NCI-H2227 (cell line): Measurements from ENCODE around the gene CTIF.
"Not testable (repeated sequence)": the region's sequence is repeated elsewhere in the genome, so short reads cannot be mapped to it uniquely, and the experiment has no call there.

Experiments used
- DNase-seq: peaks from one replicate; lab custom pipeline; 2025; ENCODE audit not compliant: unreplicated experiment; lab: John Stamatoyannopoulos, UW

Gene CTIF

DNA sequence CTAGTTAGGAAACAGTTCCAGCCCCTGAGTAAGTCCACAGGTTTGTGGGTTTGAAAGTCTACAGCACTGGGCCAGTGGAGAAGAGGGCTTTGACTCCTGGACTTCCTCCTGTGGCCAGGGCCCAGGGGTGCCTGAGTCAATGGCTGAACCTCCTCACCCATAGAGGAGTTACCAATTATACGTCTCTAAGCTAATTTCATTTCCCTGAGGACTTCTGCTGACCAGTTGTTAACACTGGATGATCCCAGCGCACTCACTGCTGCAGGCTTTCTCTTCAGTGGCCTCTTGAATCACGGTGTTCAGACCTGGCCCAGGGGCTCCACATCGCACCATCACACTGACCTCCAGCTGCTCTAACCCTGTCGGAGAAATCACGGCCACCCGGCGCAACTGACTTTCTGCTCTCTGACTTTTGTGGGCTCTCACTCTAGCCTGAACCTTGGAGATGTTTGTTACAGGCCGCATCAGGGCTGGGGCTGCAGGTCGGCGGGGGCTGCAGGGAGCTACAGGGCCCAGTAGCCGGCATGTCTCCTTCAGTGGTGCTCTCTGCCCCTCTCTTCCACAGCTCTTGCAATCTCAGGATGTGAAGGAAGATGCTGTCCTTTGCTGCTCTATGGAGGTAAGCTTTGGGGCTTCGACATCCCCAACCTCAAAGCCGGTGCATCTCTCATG is 318.3 kb downstream of the CTIF start:
- DNase-seq, result no peak

DNA sequence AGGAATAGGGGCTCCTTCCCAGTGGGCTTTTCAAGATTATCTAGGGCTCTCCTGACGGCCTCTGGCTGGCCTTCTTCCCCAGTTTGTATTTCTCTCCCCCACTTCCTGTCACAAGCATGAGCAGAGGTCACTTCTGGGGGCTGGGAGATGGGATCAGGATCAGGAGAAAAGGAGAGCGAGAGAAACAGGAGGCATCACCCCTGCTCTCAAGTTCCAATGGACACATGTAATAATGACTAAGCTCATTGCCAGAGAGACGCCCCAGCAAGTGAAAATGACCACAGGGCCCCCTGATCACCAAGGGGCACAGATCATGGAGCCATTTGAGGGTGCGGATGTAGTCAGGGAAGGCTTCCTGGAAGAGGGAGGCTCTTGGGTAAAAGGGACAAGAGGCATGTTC is 319.8 kb downstream of the CTIF start:
- no peak for DNase-seq

DNA sequence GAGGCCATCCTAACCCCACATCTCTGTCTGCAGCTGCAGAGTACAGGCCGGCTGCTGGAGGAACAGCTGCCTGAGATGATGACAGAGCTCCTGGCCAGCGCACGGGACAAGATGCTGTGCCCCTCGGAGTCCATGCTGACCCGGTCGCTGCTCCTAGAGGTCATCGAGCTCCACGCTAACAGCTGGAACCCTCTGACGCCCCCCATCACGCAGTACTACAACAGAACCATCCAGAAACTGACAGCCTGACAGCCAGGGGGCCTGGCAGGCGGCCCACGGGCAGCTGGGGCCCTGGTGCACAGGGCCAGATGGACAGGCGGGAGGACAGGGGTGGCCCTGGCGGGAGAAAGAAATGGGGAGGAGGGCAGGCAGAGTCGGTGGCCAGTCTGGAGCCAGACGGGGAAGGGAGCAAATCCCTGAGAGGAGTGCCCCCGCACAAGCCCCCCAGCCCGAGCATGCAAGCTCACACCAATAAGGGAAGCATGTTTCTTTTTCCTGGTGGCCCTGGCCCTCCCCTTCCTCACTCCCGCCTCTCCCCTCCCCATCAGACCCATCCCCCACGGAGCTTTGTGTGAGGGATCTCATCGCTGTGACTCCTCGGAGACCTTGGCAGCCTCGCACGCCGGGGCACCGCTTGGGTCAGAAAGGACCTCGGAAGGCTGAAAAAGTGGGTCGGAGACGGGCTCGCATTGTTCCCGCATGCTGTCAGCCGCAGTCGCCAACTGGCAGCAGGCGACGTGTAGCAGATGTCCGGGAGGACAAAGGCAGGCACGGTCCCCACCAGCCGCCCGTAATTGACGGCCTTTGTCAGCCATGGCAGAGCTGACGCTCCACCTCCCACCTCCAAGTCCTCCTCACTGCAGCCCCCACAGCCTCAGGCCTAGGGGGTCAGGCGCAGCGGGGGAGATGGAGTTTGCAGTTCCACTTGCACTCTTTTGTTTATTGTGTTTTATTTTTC is 320.8 kb downstream of the CTIF start:
- peak; percentile 54 for DNase-seq

DNA sequence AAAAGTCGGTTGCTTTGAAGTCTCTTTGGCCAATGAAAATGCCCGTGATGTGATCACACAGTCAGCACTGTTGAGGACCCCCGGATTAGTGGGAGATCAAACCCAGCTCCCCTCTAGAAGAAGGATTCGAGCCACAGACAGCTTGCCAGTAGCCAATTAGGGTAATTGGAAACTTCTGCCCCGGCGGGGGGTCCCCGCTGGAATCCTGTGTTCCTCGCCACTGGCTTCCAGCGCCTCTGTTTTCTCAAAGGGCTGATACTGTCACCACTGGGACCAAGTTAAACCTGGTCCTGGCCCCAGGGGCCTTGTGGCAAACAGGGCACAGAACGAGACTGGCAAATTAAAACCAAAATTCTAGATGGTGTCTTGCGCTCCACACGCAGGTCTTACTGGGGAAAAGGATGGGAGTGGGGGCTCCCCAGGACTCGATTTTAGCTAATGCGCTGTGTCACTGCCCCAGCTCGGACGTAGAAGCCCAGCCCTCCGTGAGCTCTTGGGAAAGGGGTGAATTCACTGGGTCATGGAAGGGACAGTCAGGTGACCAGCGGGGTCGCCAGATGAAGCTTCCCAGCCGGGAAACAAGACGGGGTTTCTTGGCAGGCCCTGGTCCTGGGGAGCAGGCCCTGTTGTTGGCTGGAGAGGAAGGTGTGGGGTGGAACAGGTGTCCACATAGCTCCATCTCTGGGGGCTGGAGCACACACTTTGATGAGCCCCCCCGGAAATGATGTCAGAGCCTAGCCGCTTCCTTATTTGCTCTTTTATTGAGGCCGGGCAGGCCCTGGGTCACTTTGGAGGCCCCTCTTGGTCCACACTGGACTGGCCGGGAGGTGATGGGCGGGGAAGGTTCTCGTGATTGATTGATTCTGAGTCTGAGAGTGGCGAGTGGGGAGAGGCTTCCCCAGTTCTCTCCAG is 321.7 kb downstream of the CTIF start:
- no peak for DNase-seq

DNA sequence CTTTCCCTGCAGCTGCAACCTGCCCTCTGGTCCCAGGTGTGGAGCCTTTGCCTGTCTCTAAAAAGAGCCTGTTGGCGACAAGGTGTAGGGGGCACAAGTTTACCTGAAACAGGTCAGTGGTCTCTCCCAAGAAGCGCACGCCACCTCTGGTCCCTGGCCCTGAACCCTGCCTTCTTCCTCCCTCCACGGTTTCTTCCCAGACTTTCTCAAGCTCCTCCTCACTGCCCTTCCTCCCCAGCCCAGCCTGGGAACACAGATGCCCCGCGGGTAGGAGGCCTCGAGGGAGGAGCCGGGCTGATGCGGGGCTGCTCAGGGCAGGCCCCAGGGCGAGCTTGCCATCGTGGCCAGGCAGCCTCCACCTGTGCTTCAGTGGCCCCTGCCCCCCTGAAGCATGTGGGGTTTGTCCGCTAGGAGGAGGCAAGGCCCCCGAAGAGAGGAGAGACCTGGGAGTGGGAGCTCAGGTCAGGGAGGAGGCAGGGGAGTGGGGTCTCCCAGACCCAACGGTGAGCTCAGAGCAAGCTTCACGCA is 322.4 kb downstream of the CTIF start:
- DNase-seq, result no peak

DNA sequence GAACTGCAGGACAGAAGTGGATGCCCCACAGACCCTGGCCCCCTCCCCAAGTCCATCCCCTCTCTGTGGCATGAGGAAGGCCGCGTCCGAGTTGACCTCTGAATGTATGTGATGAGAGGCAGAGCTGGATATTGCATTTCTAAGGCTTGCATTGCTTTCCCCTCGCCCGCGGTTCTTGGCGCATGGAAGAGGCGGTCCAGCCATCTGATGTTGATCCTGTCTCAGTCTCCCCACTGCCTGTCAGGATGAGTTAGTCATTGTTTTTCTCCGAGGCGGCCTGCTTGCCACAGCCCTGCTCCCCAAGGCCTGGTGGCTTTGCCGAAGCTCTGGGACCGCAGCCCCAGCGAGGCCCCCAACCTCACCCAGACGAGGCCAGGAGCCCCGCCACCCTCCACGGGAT is 323.3 kb downstream of the CTIF start:
- DNase-seq, result no peak

DNA sequence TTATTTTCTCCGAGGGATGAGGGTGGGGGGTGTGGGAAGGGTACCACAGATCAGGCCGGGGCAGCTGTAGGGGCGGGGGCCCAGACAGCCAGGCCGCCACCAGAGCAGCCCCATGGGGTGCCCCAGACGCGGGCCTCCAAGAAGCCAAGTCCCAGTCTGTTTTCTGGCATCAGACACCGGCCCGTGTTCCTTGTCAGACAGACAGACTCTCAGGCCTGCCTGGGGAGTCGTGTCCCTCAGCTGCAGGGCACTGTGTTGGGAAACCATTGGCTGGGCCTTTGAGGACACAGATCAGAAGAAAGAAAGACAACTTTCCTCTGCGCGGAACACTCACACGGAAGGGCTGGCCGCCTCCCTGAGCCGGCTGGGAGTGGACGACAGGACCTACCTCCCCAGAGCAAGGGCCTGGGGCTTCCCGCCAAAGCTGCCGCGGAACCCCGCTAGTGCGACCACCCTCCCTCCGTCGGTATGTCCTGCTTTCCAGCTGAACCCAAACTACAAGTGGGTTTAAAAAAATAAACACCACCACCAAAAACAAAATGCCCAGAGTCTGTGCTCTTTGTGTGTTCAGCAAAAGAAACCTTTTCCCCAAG is 323.9 kb downstream of the CTIF start:
- no peak for DNase-seq

DNA sequence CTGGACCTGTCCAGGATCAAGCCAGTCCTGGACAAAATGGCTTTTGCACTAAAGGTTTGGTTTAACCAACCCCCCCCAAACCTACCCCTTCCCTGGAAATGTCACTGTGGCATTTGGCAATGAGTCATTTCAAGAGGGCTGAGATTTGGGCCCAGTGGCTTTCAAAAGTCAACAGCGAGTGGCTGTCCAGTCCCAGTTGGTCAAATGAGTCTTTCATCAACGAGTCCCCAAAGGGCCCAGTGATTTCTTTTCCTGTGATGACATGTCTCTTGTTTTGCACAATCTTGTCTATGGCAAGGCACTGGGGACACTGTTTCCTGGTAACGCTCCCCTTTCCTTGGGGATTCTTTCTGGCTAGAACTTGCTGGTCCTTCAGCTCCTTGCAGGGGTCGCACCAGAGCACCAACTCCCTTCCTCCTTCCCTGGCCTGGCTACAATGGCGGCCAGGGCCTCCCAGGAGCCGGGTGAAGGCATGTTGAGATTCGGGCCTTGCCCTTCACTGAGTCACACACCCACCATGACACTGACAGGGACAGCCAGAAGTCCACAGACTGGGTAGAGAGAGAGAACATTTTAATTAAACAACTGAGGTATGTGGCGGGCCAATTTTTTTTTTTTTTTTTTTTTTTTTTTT is 324.7 kb downstream of the CTIF start:
- DNase-seq, result no peak

DNA sequence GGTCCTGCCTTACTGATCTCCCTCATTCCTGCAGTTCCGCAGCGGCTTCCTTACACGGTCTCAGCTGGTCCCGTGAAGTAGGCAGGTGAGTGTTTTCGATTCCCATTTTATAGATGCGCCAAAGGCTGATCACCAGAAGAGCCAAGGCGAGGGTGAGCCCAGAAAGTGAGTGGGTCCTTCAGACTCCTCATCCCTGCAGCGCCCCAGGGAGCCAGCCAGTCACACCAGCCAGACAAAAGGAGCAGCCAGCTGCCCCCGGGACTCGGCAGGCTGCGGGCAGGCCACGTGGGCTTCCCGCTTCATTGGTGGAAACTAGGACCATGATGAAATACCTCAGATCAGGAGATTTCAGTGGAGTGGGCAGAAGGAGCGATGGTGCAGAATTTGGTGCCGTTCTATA is 326.0 kb downstream of the CTIF start:
- DNase-seq, result no peak

DNA sequence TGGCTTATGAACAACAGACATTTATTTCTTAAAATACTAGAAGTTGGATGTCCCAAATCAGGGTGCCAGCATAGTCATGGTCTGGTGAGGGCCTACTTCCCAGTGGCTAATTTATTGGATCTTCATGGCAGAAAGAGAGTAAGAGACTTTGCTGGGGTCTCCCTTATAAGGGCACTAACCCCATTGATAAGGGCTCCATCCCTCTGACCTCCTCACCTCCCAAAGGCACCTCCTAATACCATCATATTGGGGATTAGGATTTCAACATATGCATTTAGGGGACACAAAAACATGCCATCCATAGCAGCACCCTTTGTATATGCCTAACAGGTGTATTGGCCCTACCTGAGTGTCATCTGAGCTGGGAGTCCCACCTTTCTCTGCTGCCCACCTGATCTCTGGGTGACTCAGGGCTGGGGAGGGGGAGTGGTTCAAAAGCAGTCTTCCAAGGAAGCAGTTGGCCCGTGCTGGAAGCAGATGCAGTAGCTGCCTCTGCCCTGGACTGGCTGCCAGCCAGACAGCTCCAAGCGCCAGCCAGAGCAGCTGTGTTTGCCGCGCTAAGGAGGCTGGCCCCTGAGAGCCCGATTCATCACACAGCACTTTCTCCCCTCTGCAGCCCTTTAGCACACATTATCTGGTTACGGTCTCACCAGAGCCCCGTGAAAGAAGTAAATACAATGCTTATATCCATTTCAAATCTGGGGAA is 327.4 kb downstream of the CTIF start:
- DNase-seq, result peak; percentile 43

DNA sequence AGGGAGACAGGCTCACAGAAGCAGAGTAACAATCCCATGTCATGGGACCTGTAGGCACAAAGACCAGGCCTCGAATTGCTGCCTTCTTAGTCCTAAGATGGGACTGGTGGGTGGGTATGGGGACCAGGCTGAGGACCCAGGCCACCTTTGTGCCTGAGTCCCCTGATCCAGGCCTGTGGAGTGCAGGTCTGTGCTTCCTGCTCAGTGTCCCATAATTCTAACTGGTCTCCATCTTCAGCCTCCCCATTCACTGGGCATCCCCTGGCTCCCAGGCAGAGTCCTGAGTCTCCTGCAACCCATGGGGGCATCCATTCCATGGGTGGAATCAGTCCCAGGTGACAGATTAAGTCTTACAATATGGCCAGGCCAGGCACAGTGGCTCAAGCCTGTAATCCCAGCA is 328.0 kb downstream of the CTIF start:
- DNase-seq, result no peak

DNA sequence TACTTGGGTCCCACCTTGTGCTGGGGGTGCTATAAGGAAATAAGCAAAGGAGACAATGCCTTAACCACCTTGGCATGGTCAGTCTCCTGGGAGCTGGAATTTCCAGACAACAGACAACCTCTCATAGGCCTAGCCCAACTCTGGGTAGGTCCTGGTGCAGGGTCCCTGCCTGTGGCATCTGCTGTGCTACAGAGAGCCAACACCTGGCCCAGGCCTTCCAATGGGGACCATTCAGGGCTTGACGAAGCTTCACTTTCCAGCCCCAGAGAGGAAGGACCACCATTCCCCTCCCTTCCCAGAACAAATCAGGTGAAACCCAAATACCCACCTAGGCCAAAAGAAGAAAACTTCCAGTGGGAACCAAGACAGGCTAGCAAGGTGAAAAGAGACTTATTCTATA is 329.1 kb downstream of the CTIF start:
- no peak for DNase-seq

DNA sequence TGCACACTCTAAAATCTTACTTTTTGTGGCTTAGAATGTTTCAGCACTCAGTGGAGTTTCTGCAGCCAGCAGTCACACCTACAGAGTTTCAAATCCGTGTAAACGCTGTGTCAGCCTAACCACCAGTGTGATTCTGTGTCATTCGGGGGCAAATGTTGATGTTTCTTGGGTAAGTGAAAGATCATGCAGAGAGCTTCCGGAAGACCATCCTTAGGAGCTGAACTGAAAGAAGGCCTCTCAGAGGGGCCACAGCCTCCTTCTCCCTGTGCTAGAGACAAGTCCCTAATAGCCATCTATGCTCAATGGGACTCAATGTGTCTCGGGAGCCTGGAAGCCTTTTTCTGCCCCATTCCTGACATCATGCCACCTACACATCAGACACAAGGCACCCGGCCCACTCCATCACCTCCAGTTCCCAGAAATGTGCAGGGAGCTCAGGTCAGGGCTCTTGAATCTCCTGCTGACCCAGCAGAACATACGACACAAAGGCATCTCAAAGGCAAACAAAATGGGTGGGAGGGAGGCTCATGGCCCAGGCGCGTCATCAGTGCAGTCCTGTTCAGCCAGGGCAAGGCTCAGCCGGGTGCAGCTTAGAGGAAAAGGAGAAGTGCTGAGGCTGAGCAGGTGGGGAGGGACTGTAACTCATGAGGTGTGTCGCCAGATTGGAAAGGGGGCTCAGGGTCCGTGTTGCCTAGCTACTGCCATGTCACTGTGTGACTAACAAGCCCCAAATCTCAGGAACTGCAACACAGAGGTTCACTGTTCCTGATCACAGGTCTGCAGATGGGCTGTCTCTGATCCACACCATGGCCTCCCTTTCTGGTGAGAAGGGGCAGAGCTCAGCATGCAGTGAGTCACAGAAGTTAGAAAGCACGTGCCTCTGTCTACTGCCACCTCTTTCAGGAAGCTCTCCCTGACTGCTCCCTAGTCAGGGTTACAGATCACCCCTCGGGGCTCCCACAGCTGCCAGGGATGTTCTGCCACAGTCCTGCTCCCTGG is 329.9 kb downstream of the CTIF start:
- DNase-seq, result no peak

DNA sequence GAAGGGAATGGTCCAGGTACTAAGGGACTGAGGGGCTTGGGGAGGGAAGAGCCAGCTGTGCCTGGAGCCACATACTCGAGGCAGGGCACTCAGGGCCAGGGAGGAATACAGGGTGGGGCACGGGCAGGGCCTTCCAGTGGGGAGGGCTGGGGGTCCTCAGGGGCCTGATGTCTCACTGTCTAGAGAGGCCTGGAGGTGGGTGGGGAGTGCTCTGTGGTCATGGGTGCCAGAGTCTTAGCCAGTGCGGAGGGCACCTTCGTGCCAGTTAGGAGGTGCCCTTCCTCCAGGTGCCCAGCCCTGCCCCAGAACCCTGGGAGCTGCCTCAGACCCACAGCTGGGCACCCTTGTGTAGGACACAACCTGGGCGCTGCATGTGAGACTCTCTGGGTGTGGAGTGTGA is 330.8 kb downstream of the CTIF start:
- DNase-seq, result no peak

DNA sequence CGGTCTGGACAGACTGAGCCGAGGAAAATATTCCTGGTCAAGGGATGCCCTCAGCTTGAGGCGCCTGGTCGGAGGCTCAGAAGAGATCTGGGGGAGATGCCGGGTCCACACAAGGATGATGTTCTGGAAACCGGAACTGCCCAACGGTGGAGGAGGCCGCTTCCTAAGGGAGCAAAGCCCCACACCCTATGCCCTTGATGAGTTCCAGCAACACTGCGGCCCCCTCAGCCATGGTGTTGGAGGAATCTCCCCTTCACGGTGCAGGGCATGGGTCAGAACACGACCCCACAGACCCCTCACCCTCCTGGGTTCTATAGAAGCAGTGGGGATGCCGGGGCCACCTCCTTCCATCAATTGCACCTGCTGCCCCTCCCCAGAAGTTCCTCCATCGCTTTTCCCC is 332.1 kb downstream of the CTIF start:
- not testable (repeated sequence) for DNase-seq

DNA sequence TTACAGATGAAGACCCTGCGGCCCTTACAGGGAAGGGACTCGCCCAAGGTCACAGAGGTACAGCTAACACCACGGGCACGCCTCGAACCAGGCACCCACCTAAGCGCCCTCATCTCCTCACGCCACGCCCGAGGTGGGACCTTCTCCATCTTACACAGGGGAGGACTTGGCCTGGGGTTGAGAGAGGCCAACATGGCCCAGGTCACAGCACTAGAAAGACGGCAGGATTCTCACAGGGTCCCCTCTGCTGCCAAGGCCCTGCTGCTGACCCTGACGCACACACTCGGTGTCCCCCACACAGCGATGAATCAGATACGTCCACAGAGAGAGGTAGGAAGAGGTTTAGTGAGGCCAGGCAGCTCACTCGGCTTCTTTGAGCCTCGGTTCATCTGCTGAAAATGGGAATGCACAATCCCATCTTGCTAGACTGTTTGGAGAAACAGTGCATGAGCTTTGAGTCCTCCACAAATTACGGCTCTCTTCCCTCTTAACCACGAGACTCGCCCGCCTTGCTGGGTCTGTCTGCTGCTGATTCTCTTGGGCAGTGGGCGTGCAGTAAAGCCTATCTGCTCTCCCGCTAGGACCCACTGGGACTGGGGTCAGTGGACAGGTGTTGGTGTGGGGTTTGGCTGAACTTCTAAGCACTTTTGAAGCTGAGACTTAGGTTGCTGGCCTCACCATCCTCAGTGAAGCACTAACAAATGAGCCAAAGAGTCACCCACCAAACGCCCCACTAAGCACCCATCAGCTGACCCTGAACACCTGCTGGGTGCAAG is 332.7 kb downstream of the CTIF start:
- DNase-seq, result no peak

DNA sequence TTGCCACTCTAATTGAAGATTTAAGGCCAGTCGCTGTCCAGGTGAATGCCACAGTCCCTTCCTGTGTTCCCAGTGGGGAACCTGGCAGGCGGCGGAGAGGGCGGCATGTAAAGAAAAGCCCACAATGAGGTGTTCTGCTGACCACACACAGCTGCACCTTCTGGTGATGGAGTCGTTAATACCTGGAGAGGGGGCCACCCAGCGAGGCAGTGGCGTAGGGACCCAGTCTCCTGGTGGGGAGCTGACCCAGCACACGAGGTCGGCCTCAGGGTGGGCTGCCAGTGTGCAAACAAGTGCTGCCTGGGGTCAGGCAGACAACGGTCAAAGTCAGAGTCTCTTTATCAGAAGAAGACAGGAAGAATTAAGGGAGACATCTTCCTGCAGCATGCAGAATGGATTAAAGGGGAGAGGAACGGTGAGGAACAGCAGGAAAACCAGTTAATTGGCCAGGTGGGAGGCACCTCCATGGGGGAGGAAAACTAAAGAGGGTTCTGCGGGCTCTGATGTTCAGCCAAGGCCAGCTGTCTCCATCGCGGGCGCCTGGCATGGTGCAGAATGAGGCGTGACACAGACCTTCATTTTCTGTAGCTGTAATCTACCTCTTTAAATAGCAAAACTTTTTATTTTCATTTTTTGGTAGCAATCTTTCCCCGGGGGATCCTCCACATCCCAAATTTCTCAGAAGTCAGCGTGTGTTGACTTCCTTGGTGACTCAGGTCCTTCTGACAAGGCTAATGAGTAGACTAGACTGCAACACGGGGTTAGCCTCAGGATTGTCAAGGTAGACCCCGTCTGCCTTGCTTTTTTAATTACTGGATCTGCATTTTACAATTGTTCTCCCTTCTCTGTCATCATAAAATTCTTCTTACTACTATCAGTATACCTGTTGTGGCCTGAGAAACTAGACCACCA is 333.7 kb downstream of the CTIF start:
- DNase-seq, result no peak
